Fibroblast of upper back skin (primary cell): ENCODE data around the gene KCNQ4.

Experiments
- DNase-seq: peaks from one replicate; pipeline ENCODE4 v3.0.0-alpha.2; 2013

KCNQ4 gene

GRCh38 chr1:40868051-40868723, 84.6 kb downstream of the KCNQ4 start:
- DNase-seq: peak; percentile 53

- peak; percentile 17 for DNase-seq
These were observed 86.6 kb downstream of the KCNQ4 start for GRCh38 chr1:40870135-40870728.

GRCh38 chr1:40872276-40872675, 88.7 kb downstream of the KCNQ4 start:
- peak; percentile 52 for DNase-seq

GRCh38 chr1:40873863-40874472, 90.4 kb downstream of the KCNQ4 start:
- DNase-seq: no peak

- DNase-seq: no peak
These were observed 92.8 kb downstream of the KCNQ4 start for GRCh38 chr1:40876436-40876761.

GRCh38 chr1:40876891-40877290, 93.3 kb downstream of the KCNQ4 start:
- DNase-seq: peak; percentile 18

- DNase-seq: peak; percentile 79
These were observed 94.1 kb downstream of the KCNQ4 start for GRCh38 chr1:40877698-40878097.

- no peak for DNase-seq
These were observed 95.3 kb downstream of the KCNQ4 start for GRCh38 chr1:40878906-40879305.

GRCh38 chr1:40879482-40880175, 96.0 kb downstream of the KCNQ4 start:
- DNase-seq: no peak

- no peak for DNase-seq
These were observed 97.4 kb downstream of the KCNQ4 start for GRCh38 chr1:40880813-40881549.

GRCh38 chr1:40884055-40884795, 100.6 kb downstream of the KCNQ4 start:
- DNase-seq: no peak

- DNase-seq: no peak
These were observed 102.9 kb downstream of the KCNQ4 start for GRCh38 chr1:40886318-40887011.

GRCh38 chr1:40887012-40887378, 103.4 kb downstream of the KCNQ4 start:
- DNase-seq: no peak

GRCh38 chr1:40887652-40888051, 104.1 kb downstream of the KCNQ4 start:
- no peak for DNase-seq
